Measurements from ENCODE around the gene SMIM28.
"Not testable (repeated sequence)": the region's sequence is repeated elsewhere in the genome, so short reads cannot be mapped to it uniquely, and the experiment has no call there.

The SMIM28 gene

DNA sequence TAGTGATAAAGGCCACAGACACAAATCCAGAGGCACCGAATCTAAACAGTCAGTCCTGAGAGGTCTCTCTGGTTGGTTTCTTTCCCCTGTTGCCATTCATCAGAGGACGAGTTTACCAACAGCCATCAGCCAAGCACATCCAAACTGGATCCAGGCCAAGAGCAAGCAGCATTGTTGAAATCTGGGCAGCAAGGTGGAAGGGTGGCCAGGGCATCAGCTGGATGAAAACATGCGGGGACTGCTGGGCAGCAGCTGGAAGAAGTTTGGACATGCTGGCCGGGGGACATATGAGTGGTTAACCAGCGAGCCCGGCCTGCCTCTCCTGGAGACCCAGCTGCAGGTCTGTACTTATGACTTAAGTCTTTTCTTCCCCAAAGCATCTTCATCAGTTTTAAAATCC, at the start of gene SMIM28:
TSS of gene SMIM28 (plus strand) at position 62 of the 400 bp plus-strand sequence. CDS start at position 230, 168 bp downstream.
- DNase-seq (ENCODE audit: low read depth in 2 of 2), result no peak

GRCh38 chr6:138328210-138328609, 49.5 kb upstream of the SMIM28 start:
- DNase-seq (ENCODE audit: low read depth in 2 of 2), result no peak

- no peak for DNase-seq (ENCODE audit: low read depth in 2 of 2)
Measured at GRCh38 chr6:138330763-138331162, 46.9 kb upstream of the SMIM28 start.

GRCh38 chr6:138331444-138331843, 46.3 kb upstream of the SMIM28 start:
- no peak for DNase-seq (ENCODE audit: low read depth in 2 of 2)

GRCh38 chr6:138331984-138332383, 45.7 kb upstream of the SMIM28 start:
- DNase-seq (ENCODE audit: low read depth in 2 of 2), result no peak

DNA sequence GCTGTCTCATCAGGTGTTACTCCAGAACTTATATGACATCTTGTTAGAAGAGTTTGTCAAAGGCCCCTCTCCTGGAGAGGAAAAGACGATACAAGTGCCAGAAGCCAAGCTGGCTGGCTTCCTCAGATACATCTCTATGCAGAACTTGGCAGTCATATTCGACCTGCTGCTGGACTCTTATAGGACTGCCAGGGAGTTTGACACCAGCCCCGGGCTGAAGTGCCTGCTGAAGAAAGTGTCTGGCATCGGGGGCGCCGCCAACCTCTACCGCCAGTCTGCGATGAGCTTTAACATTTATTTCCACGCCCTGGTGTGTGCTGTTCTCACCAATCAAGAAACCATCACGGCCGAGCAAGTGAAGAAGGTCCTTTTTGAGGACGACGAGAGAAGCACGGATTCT, 43.7 kb upstream of the SMIM28 start:
- no peak for DNase-seq (ENCODE audit: low read depth in 2 of 2)

DNA sequence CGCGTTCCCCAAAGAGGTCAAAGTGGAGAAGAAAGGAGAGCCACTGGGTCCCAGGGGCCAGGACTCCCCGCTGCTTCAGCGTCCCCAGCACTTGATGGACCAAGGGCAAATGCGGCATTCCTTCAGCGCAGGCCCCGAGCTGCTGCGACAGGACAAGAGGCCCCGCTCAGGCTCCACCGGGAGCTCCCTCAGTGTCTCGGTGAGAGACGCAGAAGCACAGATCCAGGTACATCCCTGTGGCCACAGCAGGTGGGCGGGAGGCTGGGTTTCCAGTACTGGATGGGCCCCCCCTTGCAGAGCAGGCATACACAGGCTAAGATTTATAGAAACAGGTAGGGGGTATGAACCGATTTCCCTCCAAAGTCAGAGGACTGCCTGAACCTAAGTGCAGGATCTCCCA, 42.7 kb upstream of the SMIM28 start:
- DNase-seq (ENCODE audit: low read depth in 2 of 2), result no peak

DNA sequence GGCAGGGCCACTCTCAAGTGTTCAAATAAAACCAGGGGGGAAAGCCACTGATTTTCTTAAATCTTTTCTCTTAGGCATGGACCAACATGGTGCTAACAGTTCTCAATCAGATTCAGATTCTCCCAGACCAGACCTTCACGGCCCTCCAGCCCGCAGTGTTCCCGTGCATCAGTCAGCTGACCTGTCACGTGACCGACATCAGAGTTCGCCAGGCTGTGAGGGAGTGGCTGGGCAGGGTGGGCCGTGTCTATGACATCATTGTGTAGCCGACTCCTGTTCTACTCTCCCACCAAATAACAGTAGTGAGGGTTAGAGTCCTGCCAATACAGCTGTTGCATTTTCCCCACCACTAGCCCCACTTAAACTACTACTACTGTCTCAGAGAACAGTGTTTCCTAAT, 41.5 kb upstream of the SMIM28 start:
- DNase-seq (ENCODE audit: low read depth in 2 of 2), result no peak

GRCh38 chr6:138337076-138337475, 40.6 kb upstream of the SMIM28 start:
- DNase-seq (ENCODE audit: low read depth in 2 of 2), result no peak

DNA sequence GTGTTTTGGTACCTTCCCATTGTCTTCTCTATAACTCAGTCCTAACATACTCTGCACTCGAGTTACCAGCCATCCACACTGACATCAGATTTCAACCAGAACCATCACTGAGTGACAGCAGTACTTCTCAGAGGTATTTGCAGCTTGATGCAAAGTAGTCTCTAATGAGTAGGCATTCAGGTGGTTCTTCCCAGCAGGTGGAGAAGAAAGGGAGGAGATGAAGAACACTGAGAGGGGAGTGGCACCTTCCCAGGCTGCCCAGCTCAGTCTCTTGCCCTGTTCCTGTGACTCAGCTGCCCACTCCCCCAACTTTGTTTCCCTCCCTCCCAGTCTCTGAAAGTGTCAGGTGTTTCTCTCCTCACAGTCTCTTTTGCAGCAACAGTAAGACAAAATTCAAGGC, 38.7 kb upstream of the SMIM28 start:
- DNase-seq (ENCODE audit: low read depth in 2 of 2), result no peak

- no peak for DNase-seq (ENCODE audit: low read depth in 2 of 2)
Measured at GRCh38 chr6:138341176-138341575, 36.5 kb upstream of the SMIM28 start.

- no peak for DNase-seq (ENCODE audit: low read depth in 2 of 2)
Measured at GRCh38 chr6:138343112-138343511, 34.6 kb upstream of the SMIM28 start.

DNA sequence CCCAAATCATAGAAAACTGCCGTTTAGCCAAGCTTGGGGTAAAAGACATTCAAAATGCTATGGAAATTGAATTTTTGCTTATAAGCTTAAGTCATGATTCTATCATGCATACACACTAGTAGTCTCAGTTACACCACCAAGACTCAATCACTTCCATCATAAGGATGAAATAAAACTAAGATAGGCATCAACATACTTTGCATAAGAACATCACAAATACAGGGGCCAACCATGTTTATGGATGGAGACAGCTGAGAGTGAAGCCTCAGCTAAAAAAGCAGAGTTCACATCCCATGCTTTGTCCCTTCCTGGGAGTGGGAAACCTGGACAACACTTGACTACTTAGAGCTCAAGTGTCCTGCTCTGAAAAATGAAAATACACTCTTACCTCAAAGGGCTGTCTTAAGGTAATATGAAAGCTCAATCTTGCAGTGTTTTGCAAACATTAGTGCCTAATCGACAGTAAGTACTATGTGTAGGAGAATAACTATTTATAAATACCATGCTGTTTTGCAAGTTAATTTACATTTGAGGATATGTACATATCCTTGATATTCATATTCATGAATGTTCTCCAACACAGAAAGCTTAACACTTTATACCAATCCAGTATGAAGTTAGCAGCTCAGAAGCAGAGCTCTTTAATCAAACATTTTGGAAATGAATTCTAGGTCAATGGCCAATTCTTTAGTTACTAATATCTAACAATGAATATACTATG, 32.0 kb upstream of the SMIM28 start:
- no peak for DNase-seq (ENCODE audit: low read depth in 2 of 2)

- DNase-seq (ENCODE audit: low read depth in 2 of 2), result no peak
Measured at GRCh38 chr6:138346302-138347195, 31.2 kb upstream of the SMIM28 start.

DNA sequence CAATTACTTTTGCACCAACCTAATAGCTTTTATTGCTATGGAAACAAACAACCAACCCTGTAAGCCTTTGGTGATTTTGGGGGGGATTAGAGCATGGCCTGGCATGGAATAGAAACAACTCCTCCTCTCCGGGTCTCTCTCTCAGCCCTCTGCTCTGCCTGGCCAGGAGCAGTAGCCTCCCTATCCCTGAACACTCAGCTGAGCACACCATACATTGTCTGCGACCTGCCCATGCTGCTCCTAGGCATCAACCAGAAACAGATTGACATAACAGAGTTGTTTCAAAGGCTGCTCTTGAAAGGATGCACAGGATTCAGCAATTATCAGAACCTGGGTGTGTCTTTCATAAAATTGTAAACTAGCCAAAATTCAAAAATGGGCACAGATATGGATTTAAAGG, 29.8 kb upstream of the SMIM28 start:
- DNase-seq (ENCODE audit: low read depth in 2 of 2), result no peak

DNA sequence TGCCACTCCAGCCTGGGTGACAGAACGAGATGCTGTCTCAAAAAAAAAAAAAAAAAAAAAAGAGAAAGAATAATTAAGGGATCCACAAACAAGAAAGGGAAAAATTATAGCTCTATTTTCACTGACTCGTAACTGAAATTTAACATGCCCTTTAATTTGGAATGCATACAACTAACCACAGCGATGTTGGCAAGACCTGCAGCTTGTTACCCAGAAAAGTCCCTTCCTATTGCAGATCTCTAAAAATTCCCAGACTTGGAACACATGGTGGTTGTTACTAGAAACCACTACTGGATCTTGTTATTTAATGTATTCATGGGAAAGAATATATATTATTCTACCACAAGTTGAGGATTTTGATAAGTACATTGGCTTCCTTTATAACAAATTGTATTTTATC, 27.8 kb upstream of the SMIM28 start:
- no peak for DNase-seq (ENCODE audit: low read depth in 2 of 2)

DNA sequence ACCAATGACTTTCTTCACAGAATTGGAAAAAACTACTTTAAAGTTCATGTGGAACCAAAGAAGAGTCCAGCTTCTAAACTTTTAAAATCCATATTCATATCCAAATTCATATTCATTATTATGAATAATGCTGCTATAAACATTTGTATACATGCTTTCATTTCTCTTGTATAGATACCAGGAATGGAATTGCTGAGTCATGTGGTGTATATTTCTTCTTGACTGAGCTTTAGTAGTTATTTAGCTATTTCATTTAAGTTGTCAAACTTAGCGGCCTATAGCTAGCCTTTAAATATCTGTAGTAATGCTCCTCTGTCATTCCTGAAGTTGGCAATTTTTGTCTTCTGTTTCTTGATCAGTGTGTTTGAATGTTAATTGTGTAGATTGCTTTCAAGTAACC, 19.8 kb upstream of the SMIM28 start:
- no peak for DNase-seq (ENCODE audit: low read depth in 2 of 2)

DNA sequence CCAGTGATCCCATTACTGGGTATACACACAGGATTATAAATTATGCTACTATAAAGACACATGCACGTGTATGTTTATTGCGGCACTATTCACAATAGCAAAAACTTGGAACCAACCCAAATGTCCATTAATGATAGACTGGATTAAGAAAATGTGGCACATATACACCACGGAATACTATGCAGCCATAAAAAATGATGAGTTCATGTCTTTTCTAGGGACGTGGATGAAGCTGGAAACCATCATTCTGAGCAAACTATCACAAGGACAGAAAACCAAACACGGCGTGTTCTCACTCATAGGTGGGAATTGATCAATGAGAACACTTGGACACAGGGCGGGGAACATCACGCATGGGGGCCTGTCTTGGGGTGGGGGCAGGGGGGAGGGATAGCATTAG, 9.0 kb upstream of the SMIM28 start:
- not testable (repeated sequence) for DNase-seq (ENCODE audit: low read depth in 2 of 2)

DNA sequence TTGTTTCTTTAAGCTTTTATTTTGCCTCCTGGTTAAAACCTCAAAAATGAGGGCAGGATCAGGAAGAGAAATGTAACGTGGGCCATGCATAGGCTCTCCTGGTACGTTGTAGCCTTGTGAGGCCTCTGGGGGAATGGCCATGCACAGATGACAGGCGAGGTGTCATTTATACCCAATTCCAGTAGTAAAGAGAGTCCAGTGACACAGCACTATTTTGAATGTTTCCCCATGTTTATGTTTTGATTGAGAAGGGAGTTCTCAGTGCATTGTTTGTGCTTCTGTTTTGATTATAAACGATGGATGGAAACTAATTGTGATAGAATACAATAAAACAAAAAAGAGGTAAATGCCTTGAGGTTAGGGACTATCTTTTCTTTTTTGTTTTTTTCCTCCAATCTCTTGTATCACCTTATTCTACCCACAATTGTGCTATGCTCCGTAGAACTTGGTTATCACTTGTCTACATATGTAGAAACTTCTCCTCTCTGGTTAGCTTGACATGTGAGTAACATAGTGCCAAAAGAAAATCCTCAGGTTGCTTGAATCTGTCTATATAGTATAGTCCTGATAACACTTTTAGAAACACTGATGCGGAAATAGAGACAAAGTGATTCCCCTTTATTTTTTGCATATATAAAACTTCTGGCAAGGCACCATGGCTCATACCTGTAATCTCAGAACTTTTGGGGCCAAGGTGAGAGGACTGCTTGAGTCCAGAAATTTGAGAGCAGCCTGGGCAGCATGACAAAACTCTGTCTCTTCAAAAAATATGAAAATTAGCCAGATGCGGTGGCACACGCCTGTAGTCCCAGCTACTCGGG, 6.9 kb upstream of the SMIM28 start:
- DNase-seq (ENCODE audit: low read depth in 2 of 2), result no peak

DNA sequence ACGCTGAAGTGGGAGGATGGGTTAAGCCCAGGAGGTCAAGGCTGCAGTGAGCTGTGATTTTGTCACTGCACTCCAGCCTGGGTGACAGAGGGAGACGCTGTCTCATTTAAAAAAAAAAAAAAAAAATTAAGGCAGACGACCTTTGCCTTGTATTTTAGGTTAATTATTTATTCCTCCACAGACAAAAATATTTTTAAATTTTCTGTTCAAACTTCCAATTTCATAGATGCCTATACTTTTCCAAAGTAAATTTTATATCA, 6.3 kb upstream of the SMIM28 start:
- no peak for DNase-seq (ENCODE audit: low read depth in 2 of 2)

DNA sequence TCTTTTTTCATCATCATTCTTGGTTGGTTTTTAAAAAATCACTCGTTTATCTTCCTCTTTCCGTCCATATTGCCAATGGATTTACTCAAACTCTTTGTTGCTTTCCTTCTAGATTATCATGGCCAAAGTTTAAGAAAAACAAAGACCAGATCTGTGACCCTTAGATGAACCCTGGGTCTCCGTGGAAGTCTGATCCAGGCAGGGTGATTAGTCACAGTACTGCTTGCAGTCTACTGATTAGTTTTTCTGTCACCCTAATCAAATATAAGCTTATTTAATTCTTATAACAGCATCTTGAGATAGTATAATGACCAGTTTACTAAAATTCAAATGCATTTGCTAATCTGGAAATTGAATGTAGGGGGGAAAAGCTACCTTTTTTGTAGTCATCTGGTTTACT, 6.0 kb upstream of the SMIM28 start:
- no peak for DNase-seq (ENCODE audit: low read depth in 2 of 2)

- DNase-seq (ENCODE audit: low read depth in 2 of 2), result no peak
Measured at GRCh38 chr6:138372711-138373463, 4.8 kb upstream of the SMIM28 start.
